HG03575 (cell line): ENCODE results near the gene GPSM1.

Source experiments
- ATAC-seq: cut with Tn5 transposase; IDR thresholded peaks from one replicate; pipeline ENCODE4 v1.9.1; 2021; ENCODE audit not compliant: unreplicated experiment, insufficient number of reproducible peaks, low FRiP score; ENCODE audit errors: extremely low read depth

GPSM1 gene

GRCh38 chr9:136302527-136302926, 24.8 kb upstream of the GPSM1 start:
- no peak for ATAC-seq

- ATAC-seq, result no peak
These were observed 24.1 kb upstream of the GPSM1 start for GRCh38 chr9:136303066-136303824.

- no peak for ATAC-seq
These were observed 23.4 kb upstream of the GPSM1 start, which contains the start of gene CCDC187 for GRCh38 chr9:136303825-136304416. Gene CCDC187 (minus strand): TSS chr9:136304094. CDS start chr9:136303830, 264 bp downstream.

- ATAC-seq, result no peak
These were observed 22.9 kb upstream of the GPSM1 start for GRCh38 chr9:136304456-136304855.

- ATAC-seq, result no peak
These were observed 22.4 kb upstream of the GPSM1 start for GRCh38 chr9:136304981-136305380.

GRCh38 chr9:136305804-136306203, 21.5 kb upstream of the GPSM1 start:
- no peak for ATAC-seq

GRCh38 chr9:136306211-136307208, 20.8 kb upstream of the GPSM1 start:
- ATAC-seq, result no peak

- ATAC-seq, result no peak
These were observed 20.1 kb upstream of the GPSM1 start for GRCh38 chr9:136307215-136307750.

- ATAC-seq, result no peak
These were observed 19.2 kb upstream of the GPSM1 start for GRCh38 chr9:136308006-136308701.

GRCh38 chr9:136308702-136309053, 18.7 kb upstream of the GPSM1 start:
- ATAC-seq, result no peak

- no peak for ATAC-seq
These were observed 18.1 kb upstream of the GPSM1 start for GRCh38 chr9:136309101-136309801.

- no peak for ATAC-seq
These were observed 17.5 kb upstream of the GPSM1 start for GRCh38 chr9:136309806-136310220.

GRCh38 chr9:136310273-136311030, 16.9 kb upstream of the GPSM1 start:
- ATAC-seq, result no peak

GRCh38 chr9:136311051-136312008, 16.0 kb upstream of the GPSM1 start:
- ATAC-seq, result no peak

- no peak for ATAC-seq
These were observed 15.3 kb upstream of the GPSM1 start for GRCh38 chr9:136312009-136312375.

- ATAC-seq, result no peak
These were observed 14.9 kb upstream of the GPSM1 start for GRCh38 chr9:136312436-136312835.
